Measurements from ENCODE around the gene LYSMD1.

LYSMD1 gene

GRCh38 chr1:151165281-151165737 lies 393 bp downstream of the LYSMD1 start (continued):
- no peak for TF ChIP-seq ZNF629 (tag by site-specific recombination; IDR thresholded peaks at IDR 0.05)
- peak; percentile 7; the same call in 1 of the 2 replicates for TF ChIP-seq ZNF600 (tag by site-specific recombination; IDR thresholded peaks at IDR 0.05)
- no peak for TF ChIP-seq ELK4 (IDR thresholded peaks at IDR 0.05; ENCODE audit: borderline replicate concordance, low read depth, low read length)
- TF ChIP-seq ZEB2 (tag by site-specific recombination; IDR thresholded peaks at IDR 0.05), result peak; percentile 39; the same call in 1 of the 2 replicates
- no peak for TF ChIP-seq ZNF514 (tag by site-specific recombination; IDR thresholded peaks at IDR 0.05)
- no peak for TF ChIP-seq KLF10 (tag by site-specific recombination; IDR thresholded peaks at IDR 0.05)
- no peak for TF ChIP-seq HIC1 (tag by site-specific recombination; IDR thresholded peaks at IDR 0.05)
- no peak for TF ChIP-seq ZNF169 (tag by site-specific recombination; IDR thresholded peaks at IDR 0.05)
- no peak for TF ChIP-seq ZNF146 (tag by site-specific recombination; IDR thresholded peaks at IDR 0.05)
- TF ChIP-seq GLI2 (tag by site-specific recombination; IDR thresholded peaks at IDR 0.05; ENCODE audit: borderline replicate concordance, low read depth), result no peak
- no peak for TF ChIP-seq ZBTB44 (tag by site-specific recombination; IDR thresholded peaks at IDR 0.05)
- no peak for TF ChIP-seq ZNF785 (tag by site-specific recombination; IDR thresholded peaks at IDR 0.05)
- peak; percentile 50; the same call in 1 of the 2 replicates for TF ChIP-seq ZBTB10 (tag by site-specific recombination; IDR thresholded peaks at IDR 0.05)
- TF ChIP-seq ZNF132 (tag by site-specific recombination; IDR thresholded peaks at IDR 0.05; ENCODE audit: borderline replicate concordance), result no peak
- no peak; the same call in 1 of the 2 replicates for TF ChIP-seq SP7 (tag by site-specific recombination; IDR thresholded peaks at IDR 0.05)
- TF ChIP-seq ZNF596 (tag by site-specific recombination; IDR thresholded peaks at IDR 0.05), result no peak
- TF ChIP-seq YY2 (tag by site-specific recombination; IDR thresholded peaks at IDR 0.05), result no peak
- no peak for TF ChIP-seq ZFP37 (tag by site-specific recombination; IDR thresholded peaks at IDR 0.05)
- TF ChIP-seq ZNF2 (tag by site-specific recombination; IDR thresholded peaks at IDR 0.05), result no peak; the same call in 1 of the 2 replicates
- no peak for TF ChIP-seq ZNF16 (tag by site-specific recombination; IDR thresholded peaks at IDR 0.05; ENCODE audit: low read depth)
- TF ChIP-seq ZNF248 (tag by site-specific recombination; IDR thresholded peaks at IDR 0.05), result no peak
- peak; percentile 69; the same call in 1 of the 2 replicates for TF ChIP-seq MZF1 (tag by site-specific recombination; IDR thresholded peaks at IDR 0.05; ENCODE audit: borderline replicate concordance)
- no peak; the same call in 1 of the 2 replicates for TF ChIP-seq ZXDB (tag by site-specific recombination; IDR thresholded peaks at IDR 0.05)
- TF ChIP-seq ZNF530 (tag by site-specific recombination; IDR thresholded peaks at IDR 0.05; ENCODE audit: low read depth), result no peak
- TF ChIP-seq ZSCAN4 (tag by site-specific recombination; IDR thresholded peaks at IDR 0.05), result 0 out of 2 replicates have a peak, but pooled peaks have one; percentile 16
- no peak for TF ChIP-seq ZNF473 (tag by site-specific recombination; IDR thresholded peaks at IDR 0.05)
- TF ChIP-seq MYNN (tag by site-specific recombination; IDR thresholded peaks at IDR 0.05; ENCODE audit: borderline replicate concordance), result no peak
- no peak for TF ChIP-seq ZNF548 (tag by site-specific recombination; IDR thresholded peaks at IDR 0.05)
- no peak for TF ChIP-seq ZNF701 (tag by site-specific recombination; IDR thresholded peaks at IDR 0.05)
- peak; percentile 97 for TF ChIP-seq ZNF423 (tag by site-specific recombination; IDR thresholded peaks at IDR 0.05)
- TF ChIP-seq ZNF184 (tag by site-specific recombination; IDR thresholded peaks at IDR 0.05), result no peak
- TF ChIP-seq ZNF529 (tag by site-specific recombination; IDR thresholded peaks at IDR 0.05; ENCODE audit: insufficient replicate concordance), result no peak
- TF ChIP-seq MEIS1 (CRISPR knock-in tag; IDR thresholded peaks at IDR 0.05; ENCODE audit: borderline replicate concordance), result no peak
- no peak for TF ChIP-seq ZNF24 (tag by site-specific recombination; IDR thresholded peaks at IDR 0.05)
